Loucy (cell line): ENCODE measurements around the gene ABI1.
A peak's percentile ranks its signal among the peaks of the same experiment; 100 is the strongest.

Source experiments
- H2AFZ ChIP-seq: fragments of 200-600 bp; sonication (generic); 2 replicates; pipeline ENCODE4 v1.6.0; 2016; ENCODE audit warnings: antibody characterized with exemption, mild to moderate bottlenecking, low read length, moderate library complexity
- H3F3A ChIP-seq: fragments of 200-600 bp; 2 replicates; pipeline ENCODE4 v1.6.0; 2016; ENCODE audit warnings: antibody characterized with exemption, low read depth, mild to moderate bottlenecking
- H3K27me3 ChIP-seq: fragments of 200-600 bp; sonication (generic); 2 replicates; pipeline ENCODE4 v1.6.1; 2014; ENCODE audit warnings: low read length, mild to moderate bottlenecking; ENCODE audit not compliant: insufficient read depth, poor library complexity, severe bottlenecking
- H3K36me3 ChIP-seq: fragments of 200-600 bp; sonication (generic); 2 replicates; pipeline ENCODE4 v1.6.1; 2016; ENCODE audit warnings: low read length; ENCODE audit not compliant: insufficient read depth
- H3K4me1 ChIP-seq: fragments of 200-600 bp; sonication (generic); 2 replicates; pipeline ENCODE4 v1.5.1; 2014; ENCODE audit warnings: low read length, mild to moderate bottlenecking; ENCODE audit not compliant: insufficient read depth, poor library complexity, severe bottlenecking
- H3K4me2 ChIP-seq: fragments of 200-600 bp; sonication (generic); 2 replicates; pipeline ENCODE4 v1.6.0; 2014; ENCODE audit warnings: antibody characterized with exemption, low read length, low read depth, mild to moderate bottlenecking; ENCODE audit not compliant: poor library complexity, severe bottlenecking
- H3K4me3 ChIP-seq: fragments of 200-600 bp; sonication (generic); 2 replicates; pipeline ENCODE4 v1.5.1; 2014; ENCODE audit warnings: low read length, mild to moderate bottlenecking, mixed read lengths; ENCODE audit not compliant: poor library complexity, severe bottlenecking
- H3K79me2 ChIP-seq: fragments of 200-600 bp; sonication (generic); 2 replicates; pipeline ENCODE4 v1.6.1; 2014; ENCODE audit warnings: low read length; ENCODE audit not compliant: insufficient read depth
- H3K9ac ChIP-seq: fragments of 200-600 bp; sonication (generic); 2 replicates; pipeline ENCODE4 v1.6.0; 2014; ENCODE audit warnings: mild to moderate bottlenecking, low read depth, low read length, moderate library complexity; ENCODE audit not compliant: poor library complexity, severe bottlenecking
- H3K9me2 ChIP-seq: fragments of 200-600 bp; sonication (generic); replicated peaks from 2 replicates; pipeline ENCODE4 v1.6.1; 2016; ENCODE audit warnings: low read depth, low read length, mixed read lengths
- H3K9me3 ChIP-seq: fragments of 200-600 bp; sonication (generic); 2 replicates; pipeline ENCODE4 v1.6.1; 2014; ENCODE audit warnings: mild to moderate bottlenecking, antibody characterized with exemption, low read length, low read depth; ENCODE audit not compliant: insufficient read depth
- H4K20me1 ChIP-seq: fragments of 200-600 bp; sonication (generic); 2 replicates; pipeline ENCODE4 v1.6.0; 2014; ENCODE audit warnings: antibody characterized with exemption, low read length, mild to moderate bottlenecking; ENCODE audit not compliant: insufficient read depth, poor library complexity, severe bottlenecking
- EZH2phosphoT487 ChIP-seq: fragments of 200-600 bp; IDR thresholded peaks from 2 replicates; pipeline ENCODE4 v1.6.1; 2018; ENCODE audit warnings: antibody characterized with exemption, mild to moderate bottlenecking, moderate library complexity, borderline replicate concordance
- TF ChIP-seq, protein P1 (sequence below): fragments of 200-600 bp; sonication (generic); conservative IDR thresholded peaks from 2 replicates; pipeline ENCODE4 v1.5.1; 2014; ENCODE audit warnings: mild to moderate bottlenecking, antibody characterized with exemption, low read length

The ABI1 gene

DNA sequence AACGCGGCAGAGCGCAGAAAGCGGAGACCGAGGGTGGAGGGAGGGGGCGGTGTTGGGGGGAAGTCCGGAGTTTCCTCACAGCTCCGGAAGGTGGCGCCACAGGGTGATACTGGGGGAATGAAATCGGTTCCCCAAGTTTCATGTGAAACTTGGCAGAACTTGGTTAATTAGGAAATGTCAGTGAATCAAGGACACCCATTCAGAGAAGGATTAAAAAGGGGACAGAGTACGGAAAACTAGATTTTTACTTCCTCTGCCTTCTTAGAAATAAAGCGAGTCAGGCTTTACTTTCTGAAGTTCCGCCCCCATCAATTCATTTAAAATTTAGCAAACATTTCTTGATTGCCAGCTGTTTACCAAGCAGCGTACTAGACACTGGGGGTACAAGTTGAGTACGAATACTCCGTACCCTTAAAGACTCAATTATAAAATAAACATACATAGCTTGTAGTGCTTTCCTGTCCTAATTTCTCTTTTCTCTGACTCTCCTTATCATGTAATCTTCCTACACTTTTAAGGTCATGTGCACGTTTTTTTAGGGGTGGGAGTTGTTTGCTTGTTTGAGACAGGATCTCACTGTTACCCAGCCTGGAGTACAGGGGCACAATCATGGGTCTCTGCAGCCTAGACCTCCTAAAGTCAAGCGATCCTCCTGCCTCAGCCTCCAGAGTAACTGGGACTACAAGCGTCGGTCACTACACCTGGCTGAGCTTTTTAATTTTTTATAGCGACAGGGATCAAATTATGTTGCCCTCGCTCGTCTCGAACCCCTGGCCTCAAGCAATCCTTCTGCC is 644 bp upstream of the ABI1 start:
- H2AFZ ChIP-seq, result peak overlapping the region; percentile 84
- no peaks in the 10 kb centered on the region for H3K9me3 ChIP-seq
- peaks cover 35% of the 10 kb centered on the region for H4K20me1 ChIP-seq
- no peaks in the 10 kb centered on the region for H3F3A ChIP-seq
- H3K4me3 ChIP-seq, result no peak overlapping the region
- no peaks in the 10 kb centered on the region for H3K9me2 ChIP-seq
- no peaks in the 10 kb centered on the region for H3K36me3 ChIP-seq
- peaks cover 20% of the 10 kb centered on the region for H3K4me1 ChIP-seq
- H3K79me2 ChIP-seq, result peaks cover 36% of the 10 kb centered on the region
- TF ChIP-seq, protein P1, sequence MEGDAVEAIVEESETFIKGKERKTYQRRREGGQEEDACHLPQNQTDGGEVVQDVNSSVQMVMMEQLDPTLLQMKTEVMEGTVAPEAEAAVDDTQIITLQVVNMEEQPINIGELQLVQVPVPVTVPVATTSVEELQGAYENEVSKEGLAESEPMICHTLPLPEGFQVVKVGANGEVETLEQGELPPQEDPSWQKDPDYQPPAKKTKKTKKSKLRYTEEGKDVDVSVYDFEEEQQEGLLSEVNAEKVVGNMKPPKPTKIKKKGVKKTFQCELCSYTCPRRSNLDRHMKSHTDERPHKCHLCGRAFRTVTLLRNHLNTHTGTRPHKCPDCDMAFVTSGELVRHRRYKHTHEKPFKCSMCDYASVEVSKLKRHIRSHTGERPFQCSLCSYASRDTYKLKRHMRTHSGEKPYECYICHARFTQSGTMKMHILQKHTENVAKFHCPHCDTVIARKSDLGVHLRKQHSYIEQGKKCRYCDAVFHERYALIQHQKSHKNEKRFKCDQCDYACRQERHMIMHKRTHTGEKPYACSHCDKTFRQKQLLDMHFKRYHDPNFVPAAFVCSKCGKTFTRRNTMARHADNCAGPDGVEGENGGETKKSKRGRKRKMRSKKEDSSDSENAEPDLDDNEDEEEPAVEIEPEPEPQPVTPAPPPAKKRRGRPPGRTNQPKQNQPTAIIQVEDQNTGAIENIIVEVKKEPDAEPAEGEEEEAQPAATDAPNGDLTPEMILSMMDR, result peak; percentile 58
- TF ChIP-seq EZH2phosphoT487, result no peak
- H3K9ac ChIP-seq, result no peak overlapping the region
- H3K4me2 ChIP-seq, result peak overlapping the region; percentile 41
- H3K27me3 ChIP-seq, result no peaks in the 10 kb centered on the region

DNA sequence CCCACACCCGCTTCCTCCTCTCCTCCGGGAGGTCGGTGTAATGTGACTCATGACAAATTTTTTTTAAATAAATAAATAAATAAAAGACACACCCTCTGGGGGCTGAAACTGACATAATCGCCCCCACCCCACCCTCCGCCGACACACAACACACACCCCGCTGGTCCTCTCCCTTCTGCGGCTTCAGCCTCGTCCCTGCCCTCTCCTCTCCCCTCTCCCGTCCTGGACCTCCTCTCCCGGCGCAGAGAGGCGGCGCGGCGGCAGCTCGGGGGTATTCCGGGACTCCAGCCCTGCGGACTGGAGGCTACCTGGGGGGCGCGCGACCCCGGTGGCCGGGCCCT is 686 bp downstream of the ABI1 start:
- Histone ChIP-seq H3F3A (no peaks in the 10 kb centered on the region), H3K9ac (peak overlapping the region; percentile 88), H3K9me3 (no peaks in the 10 kb centered on the region), H3K4me2 (peak overlapping the region; percentile 89), H3K9me2 (no peaks in the 10 kb centered on the region), H2AFZ (peak overlapping the region; percentile 79), H3K79me2 (peaks cover 49% of the 10 kb centered on the region), H3K4me1 (peaks cover 33% of the 10 kb centered on the region), H3K36me3 (no peaks in the 10 kb centered on the region), H3K4me3 (peak overlapping the region; percentile 96), H3K27me3 (no peaks in the 10 kb centered on the region), H4K20me1 (peaks cover 47% of the 10 kb centered on the region)
- no peak for TF ChIP-seq EZH2phosphoT487
- TF ChIP-seq, protein P1, result no peak

DNA sequence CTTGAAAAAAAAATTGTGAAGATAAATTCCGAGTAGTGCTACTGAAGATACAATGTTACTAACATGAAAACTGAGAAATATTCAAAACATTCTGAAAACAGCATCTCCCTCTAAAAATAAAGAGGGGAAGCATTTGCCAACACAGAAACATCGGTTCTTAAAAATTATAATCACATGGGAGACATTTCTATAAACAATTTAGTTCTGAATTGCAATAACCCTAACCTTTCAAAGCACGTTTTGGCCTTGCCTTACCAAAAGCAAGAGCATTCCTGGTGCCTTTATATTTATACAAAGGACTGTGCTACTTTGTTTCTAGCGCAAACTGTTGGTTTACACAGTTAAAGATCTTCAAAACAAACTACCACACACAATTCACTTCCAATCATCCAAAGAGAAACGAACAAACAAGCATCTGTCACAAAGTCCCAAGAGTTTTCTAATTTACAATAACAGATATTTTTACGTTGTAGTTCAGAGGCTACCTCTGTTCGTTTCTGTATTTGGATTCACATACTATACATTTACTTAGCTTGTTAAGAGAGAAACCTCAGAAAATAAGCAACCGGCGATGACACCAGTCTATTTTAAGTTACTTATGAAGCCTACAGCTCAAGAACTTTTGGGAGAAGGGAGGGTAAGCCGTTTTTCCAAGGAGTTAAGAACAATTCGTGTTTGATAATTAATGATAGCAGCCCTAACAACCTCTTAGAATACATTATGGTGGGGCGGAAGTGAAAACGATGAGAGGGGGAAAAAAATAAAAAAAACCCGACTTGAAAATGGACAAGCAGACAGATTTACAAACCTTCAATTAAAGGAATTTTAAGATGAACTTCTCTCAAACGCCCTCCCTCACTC is 1.3 kb downstream of the ABI1 start:
- H2AFZ ChIP-seq, result no peak overlapping the region
- peaks cover 53% of the 10 kb centered on the region for H4K20me1 ChIP-seq
- H3K36me3 ChIP-seq, result no peaks in the 10 kb centered on the region
- no peaks in the 10 kb centered on the region for H3F3A ChIP-seq
- no peaks in the 10 kb centered on the region for H3K9me3 ChIP-seq
- H3K4me3 ChIP-seq, result peak overlapping the region; percentile 96
- peaks cover 55% of the 10 kb centered on the region for H3K79me2 ChIP-seq
- peak overlapping the region; percentile 89 for H3K4me2 ChIP-seq
- peaks cover 39% of the 10 kb centered on the region for H3K4me1 ChIP-seq
- TF ChIP-seq EZH2phosphoT487, result no peak
- TF ChIP-seq, protein P1, result no peak
- H3K9me2 ChIP-seq, result no peaks in the 10 kb centered on the region
- no peaks in the 10 kb centered on the region for H3K27me3 ChIP-seq
- H3K9ac ChIP-seq, result peak overlapping the region; percentile 88
